GM12878 (cell line): Measurements from ENCODE around the gene DISP3. TPM values are rescaled to one million over a fixed set of nuclear protein-coding genes. Genes with fewer than 3 reads are reported as not detected.

Experiments used
- ATAC-seq: fragments of 200-7000 bp; cut with Tn5 transposase; 3 replicates; pipeline ENCODE4 v1.9.1; 2020; ENCODE audit warnings: mild to moderate bottlenecking, moderate library complexity
- BruUV-seq: library from RNA; stranded (reverse); fragments of 400-500 nt; replicated peaks from 2 replicates; lab custom pipeline; 2021; lab: Mats Ljungman, UMichigan
- CTCF ChIA-PET: fragments of 300-600 bp; sonication (Branson Sonifier 250); formaldehyde crosslinking; extraction: SDS; loops from one replicate; lab custom pipeline; 2021; ENCODE audit warnings: inconsistent platforms; lab: Yijun Ruan, JAX
- POLR2A ChIA-PET: fragments of 350-600 bp; formaldehyde crosslinking; extraction: SDS; loops from one replicate; lab custom pipeline; 2021; ENCODE audit warnings: inconsistent platforms; lab: Charles Lee
- RAD21 ChIA-PET: fragments of 300-600 bp; sonication (Branson Sonifier 250); formaldehyde crosslinking; loops from one replicate; lab custom pipeline; 2023; ENCODE audit warnings: antibody characterized with exemption; ENCODE audit not compliant: unreplicated experiment; lab: Charles Lee
- SMC1A ChIA-PET: fragments of 300-600 bp; sonication (Branson Sonifier 250); formaldehyde crosslinking; loops from one replicate; lab custom pipeline; 2023; ENCODE audit not compliant: unreplicated experiment, uncharacterized antibody; lab: Charles Lee
- DNase-seq: peaks from one replicate; pipeline ENCODE4 v3.0.0-alpha.2; 2011; ENCODE audit warnings: low read depth, low spot score
- FAIRE-seq: peaks from 3 replicates; lab custom pipeline; 2011; peaks lifted over from hg19 to GRCh38; lab: Jason Lieb, UNC
- H2AFZ ChIP-seq: 2 replicates; pipeline ENCODE4 v1.6.0; 2011; ENCODE audit warnings: low read depth, low read length, control low read depth; ENCODE audit not compliant: control insufficient read depth
- H3K27ac ChIP-seq: 2 replicates; pipeline ENCODE4 v1.5.1; 2011; ENCODE audit warnings: control low read depth; ENCODE audit not compliant: control insufficient read depth, insufficient read depth
- H3K27me3 ChIP-seq, 2 experiments: replicated peaks in 1 of 2; 2 replicates each; pipeline versions ENCODE4 v1.6.0 to v1.6.1; 2011; ENCODE audit warnings: low read length in 1 of 2; ENCODE audit not compliant: control insufficient read depth in 2 of 2, insufficient read depth in 2 of 2
- H3K36me3 ChIP-seq, 2 experiments: 2 replicates each; pipeline ENCODE4 v1.5.1; 2011; ENCODE audit warnings: low read length in 1 of 2; ENCODE audit not compliant: control insufficient read depth in 2 of 2, insufficient read depth in 2 of 2
- H3K4me1 ChIP-seq: 2 replicates; pipeline ENCODE4 v1.6.1; 2011; ENCODE audit warnings: mild to moderate bottlenecking, low read length, moderate library complexity, mixed read lengths; ENCODE audit not compliant: control insufficient read depth, insufficient read depth
- H3K4me2 ChIP-seq: 2 replicates; pipeline ENCODE4 v1.6.0; 2011; ENCODE audit warnings: control low read depth; ENCODE audit not compliant: control insufficient read depth, insufficient read depth
- H3K4me3 ChIP-seq: fragments of 200-600 bp; sonication (generic); 2 replicates; pipeline ENCODE4 v1.5.1; 2016
- H3K79me2 ChIP-seq: 2 replicates; pipeline ENCODE4 v1.6.0; 2011; ENCODE audit warnings: low read length; ENCODE audit not compliant: control insufficient read depth, insufficient read depth
- H3K9ac ChIP-seq: 2 replicates; pipeline ENCODE4 v1.8.0; 2011; ENCODE audit warnings: low read length, control low read depth, mixed read lengths; ENCODE audit not compliant: control insufficient read depth, insufficient read depth
- H3K9me3 ChIP-seq: replicated peaks from 3 replicates; pipeline ENCODE4 v1.5.1; 2011; ENCODE audit warnings: mild to moderate bottlenecking, low read length; ENCODE audit not compliant: control insufficient read depth, insufficient read depth
- H4K20me1 ChIP-seq: 2 replicates; pipeline ENCODE4 v1.6.0; 2011; ENCODE audit not compliant: control insufficient read depth, insufficient read depth
- CBFB ChIP-seq: IDR thresholded peaks from 2 replicates; pipeline ENCODE4 v1.6.1; 2016; ENCODE audit warnings: antibody characterized with exemption, low read depth
- FOXK2 ChIP-seq: fragments of 450-650 bp; IDR thresholded peaks from 2 replicates; pipeline ENCODE4 v1.6.1; 2017; ENCODE audit warnings: mild to moderate bottlenecking, moderate library complexity
- IKZF1 ChIP-seq: fragments of 450-650 bp; conservative IDR thresholded peaks from 2 replicates; pipeline ENCODE4 v1.6.1; 2017; ENCODE audit warnings: antibody characterized with exemption, mild to moderate bottlenecking
- KLF5 ChIP-seq: fragments of 450-650 bp; IDR thresholded peaks from 2 replicates; pipeline ENCODE4 v1.6.1; 2014; ENCODE audit warnings: mild to moderate bottlenecking; ENCODE audit not compliant: partially characterized antibody
- MXI1 ChIP-seq: fragments of 150-350 bp; IDR thresholded peaks from 2 replicates; pipeline ENCODE4 v1.6.1; 2011; ENCODE audit warnings: low read depth, mild to moderate bottlenecking, inconsistent platforms, low read length, improper control_type of control experiment
- POLR2AphosphoS2 ChIP-seq: IDR thresholded peaks from 2 replicates; pipeline ENCODE4 v1.6.1; 2011; ENCODE audit warnings: low read depth, mild to moderate bottlenecking, low read length, improper control_type of control experiment, moderate library complexity
- POU2F2 ChIP-seq: IDR thresholded peaks from 3 replicates; pipeline ENCODE4 v1.6.1; 2011; ENCODE audit warnings: low read depth, mild to moderate bottlenecking, low read length, borderline replicate concordance
- RB1 ChIP-seq: fragments of 450-650 bp; formaldehyde crosslinking; IDR thresholded peaks from 2 replicates; pipeline ENCODE4 v1.6.1; 2017; ENCODE audit warnings: mild to moderate bottlenecking, borderline replicate concordance
- YBX1 ChIP-seq: fragments of 450-650 bp; IDR thresholded peaks from 2 replicates; pipeline ENCODE4 v1.6.1; 2016; ENCODE audit warnings: antibody characterized with exemption
- ZNF207 ChIP-seq: fragments of 450-650 bp; IDR thresholded peaks from 2 replicates; pipeline ENCODE4 v1.6.1; 2014; ENCODE audit warnings: antibody characterized with exemption, mild to moderate bottlenecking, borderline replicate concordance
- ZNF622 ChIP-seq: fragments of 450-650 bp; IDR thresholded peaks from 2 replicates; pipeline ENCODE4 v1.6.1; 2017; ENCODE audit warnings: mild to moderate bottlenecking, inconsistent platforms
- WGBS: methylation state at CpG from one replicate; pipeline ENCODE4 v1.1.6; 2016; ENCODE audit warnings: low lambda C conversion rate; ENCODE audit not compliant: insufficient replicate concordance, insufficient coverage; ENCODE audit errors: missing lambda C conversion rate; 5-methylcytosine and 5-hydroxymethylcytosine counted together
- in situ Hi-C: fragments of 300-500 bp; cut with MboI; formaldehyde crosslinking; loops from 9 replicates; pipeline ENCODE4 v1.14.3; 2018; ENCODE audit warnings: mixed read lengths
- intact Hi-C: fragments of 100-400 bp; cut with micrococcal nuclease; formaldehyde crosslinking; loops from one replicate; pipeline ENCODE4 v1.14.2; 2022; ENCODE audit not compliant: unreplicated experiment
- polyA plus RNA-seq, 11 experiments: library from polyadenylated mRNA; depleted of rRNA in 4 of 11; unstranded in 6 of 11; stranded (reverse) in 5 of 11; fragments of >200 nt; fragmentation: Nextera tagmentation in 4 of 11; fragmentation: Illumina TruSeq in 1 of 11; extraction: Ambion mirVana in 4 of 11; extraction: Trizol in 1 of 11; gene quantifications; 1 replicate in 1 of 11; 2 replicates in 10 of 11; pipeline versions ENCODE4 v1.2.1 to v1.2.3, GENCODE V29; 2011 to 2016; ENCODE audit warnings: inconsistent platforms in 2 of 11, missing spikeins in 2 of 11, low read depth in 1 of 11
- total RNA-seq, 4 experiments: library from RNA; depleted of rRNA in 3 of 4; stranded (reverse); fragments of >200 nt in 3 of 4; fragmentation: Illumina TruSeq in 1 of 4; extraction: Trizol in 1 of 4; gene quantifications; 2 replicates each; pipeline versions ENCODE4 v1.2.1 to v1.2.3, GENCODE V29; 2013 to 2021

The DISP3 gene
- total and polyA plus RNA-seq, 10 of the 15 experiments (the other 5 are each of a cell fraction or from before 2014, with no cell fraction given): under 0.01 to 0.18 (median 0.09) TPM; not detected in 2

GRCh38 chr1:11530731-11531311, 51.9 kb downstream of the DISP3 start:
- no peak for ATAC-seq
- in situ Hi-C loops: no loop called here
- Histone ChIP-seq H3K27me3 (no peaks in the 10 kb centered on the region), H3K79me2 (no peaks in the 10 kb centered on the region), H2AFZ (no peak overlapping the region), H3K4me2 (no peak overlapping the region), H3K36me3 (no peaks in the 10 kb centered on the region), H3K27ac (no peak overlapping the region), H3K9ac (no peak overlapping the region), H3K9me3 (no peaks in the 10 kb centered on the region), H3K4me1 (no peaks in the 10 kb centered on the region), H4K20me1 (no peaks in the 10 kb centered on the region), H3K4me3 (no peak overlapping the region)
- WGBS: 16% methylated on average over 15 of the region's 15 CpGs
- FAIRE-seq: no peak
- TF ChIP-seq KLF5 (no peak), CBFB (no peak), RB1 (no peak), ZNF622 (no peak), MXI1 (no peak), YBX1 (no peak), IKZF1 (no peak)
- ChIA-PET RAD21 (no interaction called here), CTCF (no interaction called here), POLR2A (interaction anchor here (0.6 kb wide), 1 partner anchor 1145 kb away, joined by 7 read pairs; no protein-coding TSS in a partner anchor), SMC1A (no interaction called here)
- intact Hi-C loops: no loop called here
- no peak for DNase-seq
- BruUV-seq: no TSS peak

- RAD21 ChIA-PET: no interaction called here
- H3K9ac ChIP-seq: no peak overlapping the region
- no peaks in the 10 kb centered on the region for H3K4me1 ChIP-seq
- 40% methylated on average over 19 of the region's 19 CpGs for WGBS
- no peak for ATAC-seq
- CTCF ChIA-PET: no interaction called here
- no TSS peak for BruUV-seq
- intact Hi-C loops (no loop called here), in situ Hi-C loops (no loop called here)
- no peak for FAIRE-seq
- H3K27ac ChIP-seq: no peak overlapping the region
- H3K4me3 ChIP-seq: no peak overlapping the region
- no peaks in the 10 kb centered on the region for H3K79me2 ChIP-seq
- SMC1A ChIA-PET: no interaction called here
- H3K4me2 ChIP-seq: no peak overlapping the region
- TF ChIP-seq ZNF207 (no peak), POLR2AphosphoS2 (no peak), FOXK2 (no peak), POU2F2 (no peak)
- H3K9me3 ChIP-seq: no peaks in the 10 kb centered on the region
- H4K20me1 ChIP-seq: no peaks in the 10 kb centered on the region
- H3K36me3 ChIP-seq: no peaks in the 10 kb centered on the region
- H3K27me3 ChIP-seq: no peaks in the 10 kb centered on the region
- H2AFZ ChIP-seq: no peak overlapping the region
- POLR2A ChIA-PET: no interaction called here
- no peak for DNase-seq
These were observed 52.4 kb downstream of the DISP3 start for GRCh38 chr1:11531314-11531870.
